Activated CD8-positive, alpha-beta T cell treated with anti-CD3 and anti-CD28 coated beads for 36 hours (primary cell): ENCODE results near the gene TERF2IP. TPM values are rescaled to one million over a fixed set of nuclear protein-coding genes. Genes with fewer than 3 reads are reported as not detected.
A peak's percentile ranks its signal among the peaks of the same experiment; 100 is the strongest.

Experiments
- ATAC-seq: fragments of 200-7000 bp; cut with Tn5 transposase; one replicate; pipeline ENCODE4 v1.10.0; 2021; ENCODE audit warnings: mild to moderate bottlenecking, moderate library complexity
- CTCF ChIA-PET: fragments of 350-600 bp; sonication (Branson Sonifier 250); formaldehyde crosslinking; loops from one replicate; lab custom pipeline; 2021; ENCODE audit warnings: antibody characterized with exemption; lab: Charles Lee
- POLR2A ChIA-PET: fragments of 350-600 bp; sonication (Branson Sonifier 250); formaldehyde crosslinking; loops from one replicate; lab custom pipeline; 2021; ENCODE audit warnings: antibody characterized with exemption; lab: Charles Lee
- DNase-seq: peaks from one replicate; pipeline ENCODE4 v3.0.0-alpha.2; 2020
- H3K27ac Mint-ChIP-seq: one replicate; pipeline ENCODE4 v1.8.0; 2021; ENCODE audit warnings: mild to moderate bottlenecking, mixed read lengths
- H3K27me3 Mint-ChIP-seq: one replicate; pipeline ENCODE4 v1.8.0; 2021; ENCODE audit warnings: mixed read lengths
- H3K36me3 Mint-ChIP-seq: one replicate; pipeline ENCODE4 v1.8.0; 2021; ENCODE audit warnings: low read depth, mixed read lengths
- H3K4me1 Mint-ChIP-seq: one replicate; pipeline ENCODE4 v1.8.0; 2021; ENCODE audit warnings: low read depth, mixed read lengths
- H3K4me3 Mint-ChIP-seq: one replicate; pipeline ENCODE4 v1.8.0; 2021; ENCODE audit warnings: mild to moderate bottlenecking, moderate library complexity, mixed read lengths
- H3K9me3 Mint-ChIP-seq: one replicate; pipeline ENCODE4 v1.8.0; 2021; ENCODE audit warnings: mixed read lengths
- CTCF ChIP-seq: fragments of 200-600 bp; IDR thresholded peaks from one replicate; pipeline ENCODE4 v1.8.0; 2022; ENCODE audit warnings: antibody characterized with exemption, mild to moderate bottlenecking
- intact Hi-C: fragments of 100-400 bp; cut with micrococcal nuclease; formaldehyde crosslinking; loops from one replicate; pipeline ENCODE4 v1.10.0; 2022
- total RNA-seq, 2 experiments: library from RNA; stranded (reverse); gene quantifications; one replicate each; pipeline ENCODE4 v1.2.3, GENCODE V29; 2021

TERF2IP gene
- total RNA-seq, 2 experiments from 2014 or later = 66.3 to 68.1 TPM

- Mint-ChIP-seq H3K36me3 (peaks cover 49% of the 10 kb centered on the region), H3K27me3 (no peaks in the 10 kb centered on the region), H3K9me3 (no peaks in the 10 kb centered on the region), H3K4me1 (peaks cover 32% of the 10 kb centered on the region), H3K4me3 (no peak overlapping the region), H3K27ac (no peak overlapping the region)
- no peak for TF ChIP-seq CTCF
- intact Hi-C loops = no loop called here
- CTCF ChIA-PET = interaction anchor here (1.2 kb wide), 1 partner anchor 18 kb away, joined by 3 read pairs; no protein-coding TSS in a partner anchor
- ATAC-seq (no peak), DNase-seq (no peak)
- POLR2A ChIA-PET = no interaction called here
Observed at GRCh38 chr16:75614066-75614897, 33.3 kb upstream of the TERF2IP start.

GRCh38 chr16:75615619-75616018 lies 32.0 kb upstream of the TERF2IP start:
- Mint-ChIP-seq H3K27me3 (no peaks in the 10 kb centered on the region), H3K4me1 (peaks cover 38% of the 10 kb centered on the region), H3K4me3 (no peak overlapping the region), H3K27ac (no peak overlapping the region), H3K9me3 (no peaks in the 10 kb centered on the region), H3K36me3 (peaks cover 54% of the 10 kb centered on the region)
- DNase-seq (no peak), ATAC-seq (no peak)
- TF ChIP-seq CTCF = no peak
- intact Hi-C loops = no loop called here
- ChIA-PET CTCF (interaction anchor here (1.2 to 1.3 kb wide), 2 partner anchors 17 to 32 kb away, joined by 3 to 4 read pairs; partner anchors contain the start of genes KARS1 and TERF2IP), POLR2A (interaction anchor here (0.8 to 1.2 kb wide), 2 partner anchors 9 to 50 kb away, joined by 3 to 4 read pairs; partner anchors contain the start of gene GABARAPL2)

GRCh38 chr16:75616521-75617010 lies 31.0 kb upstream of the TERF2IP start:
- Mint-ChIP-seq H3K27ac (peak overlapping the region; percentile 81), H3K9me3 (no peaks in the 10 kb centered on the region), H3K36me3 (peaks cover 51% of the 10 kb centered on the region), H3K27me3 (no peaks in the 10 kb centered on the region), H3K4me3 (no peak overlapping the region), H3K4me1 (peaks cover 47% of the 10 kb centered on the region)
- ChIA-PET CTCF (interaction anchor here (1.1 kb wide), 1 partner anchor 100 kb away, joined by 3 read pairs; no protein-coding TSS in a partner anchor), POLR2A (no interaction called here)
- intact Hi-C loops = no loop called here
- peak; percentile 15 for DNase-seq
- TF ChIP-seq CTCF = no peak
- peak; percentile 72 for ATAC-seq

GRCh38 chr16:75617121-75617520 lies 30.5 kb upstream of the TERF2IP start:
- no peak for ATAC-seq
- intact Hi-C loops = no loop called here
- H3K4me3 Mint-ChIP-seq = no peak overlapping the region
- peaks cover 50% of the 10 kb centered on the region for H3K36me3 Mint-ChIP-seq
- ChIA-PET CTCF (interaction anchor here (1.1 kb wide), 1 partner anchor 100 kb away, joined by 3 read pairs; no protein-coding TSS in a partner anchor), POLR2A (interaction anchor here (2.9 kb wide), 1 partner anchor 32 kb away, joined by 17 read pairs; the partner anchor contains the start of genes KARS1 and TERF2IP)
- no peaks in the 10 kb centered on the region for H3K27me3 Mint-ChIP-seq
- no peak for DNase-seq
- H3K9me3 Mint-ChIP-seq = no peaks in the 10 kb centered on the region
- peaks cover 53% of the 10 kb centered on the region for H3K4me1 Mint-ChIP-seq
- TF ChIP-seq CTCF = no peak
- H3K27ac Mint-ChIP-seq = peak overlapping the region; percentile 81
